NCI-H2107 treated with DMSO at 0.1 percent for 48 hours (cell line): ENCODE results near the gene SLC37A4.
"Not testable (repeated sequence)": the region's sequence is repeated elsewhere in the genome, so short reads cannot be mapped to it uniquely, and the experiment has no call there.

Experiments used
- DNase-seq: peaks from one replicate; lab custom pipeline; 2025; ENCODE audit not compliant: unreplicated experiment; lab: John Stamatoyannopoulos, UW

SLC37A4 gene

GRCh38 chr11:119018074-119018938 is 12.4 kb downstream of the SLC37A4 start, which contains the start of the genes RPS25 and TRAPPC4:
Gene RPS25 (minus strand): TSS chr11:119018343. CDS start chr11:119018284, 59 bp downstream.
Gene TRAPPC4 (plus strand): TSS chr11:119018766. CDS start chr11:119018796, 30 bp downstream.
- DNase-seq, result peak; percentile 96

- not testable (repeated sequence) for DNase-seq
Observed at GRCh38 chr11:119017377-119017776, 13.3 kb downstream of the SLC37A4 start.

- no peak for DNase-seq
Observed at GRCh38 chr11:119016216-119017009, 14.3 kb downstream of the SLC37A4 start.

DNA sequence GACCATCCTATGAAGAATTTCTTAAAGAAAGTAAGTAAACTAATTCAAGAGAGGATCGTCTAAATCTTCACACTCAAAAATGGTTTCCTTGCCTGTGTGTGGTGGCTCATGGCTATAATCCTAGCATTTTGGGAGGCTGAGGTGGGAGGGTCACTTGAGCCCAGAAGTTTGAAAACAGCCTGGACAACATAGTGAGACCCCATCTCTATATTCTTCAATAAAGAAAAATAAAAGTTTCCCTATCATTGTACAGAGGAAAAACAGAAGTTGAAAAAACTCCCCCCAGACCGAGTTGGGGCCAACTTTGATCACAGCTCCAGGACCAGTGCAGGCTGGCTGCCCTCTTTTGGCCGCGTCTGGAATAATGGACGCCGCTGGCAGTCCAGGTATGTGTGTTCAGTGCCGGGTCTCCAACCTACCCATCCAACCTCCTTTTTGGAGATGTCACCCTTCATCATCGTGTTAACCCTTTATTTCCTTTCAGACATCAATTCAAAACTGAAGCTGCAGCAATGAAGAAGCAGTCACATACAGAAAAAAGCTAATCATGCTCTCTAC is 15.5 kb downstream of the SLC37A4 start:
- no peak for DNase-seq

DNA sequence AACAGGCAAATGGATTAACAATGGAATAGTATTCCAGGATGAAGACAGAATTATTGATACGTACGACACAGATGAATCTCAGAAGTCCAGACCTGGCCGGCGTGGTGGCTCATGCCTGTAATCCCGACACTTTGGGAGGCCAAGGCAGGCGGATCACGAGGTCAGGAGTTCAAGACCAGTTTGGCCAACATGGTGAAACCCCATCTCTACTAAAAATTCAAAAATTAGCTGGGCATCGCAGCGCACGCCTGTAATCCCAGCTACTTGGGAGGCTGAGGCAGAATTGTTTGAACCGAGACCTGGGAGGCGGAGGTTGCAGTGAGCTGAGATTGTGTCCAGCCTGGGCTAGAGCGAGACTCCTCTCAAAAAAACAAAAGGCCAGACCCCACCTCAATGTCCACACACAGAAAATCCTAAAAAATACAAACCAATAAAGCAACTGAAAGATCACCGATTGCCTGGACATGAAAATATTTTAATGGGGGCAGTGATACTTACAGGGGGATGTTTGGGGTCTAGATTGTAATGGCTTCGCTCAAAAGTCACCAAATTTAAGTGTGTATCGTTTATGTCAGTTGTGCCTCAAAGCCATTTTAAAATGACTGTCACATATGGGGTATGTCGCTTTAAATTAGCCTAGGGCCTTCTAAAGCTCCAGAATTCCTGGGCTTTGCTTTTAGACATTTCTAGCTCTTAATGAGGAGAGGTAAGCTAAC is 16.3 kb downstream of the SLC37A4 start:
- DNase-seq, result no peak

DNA sequence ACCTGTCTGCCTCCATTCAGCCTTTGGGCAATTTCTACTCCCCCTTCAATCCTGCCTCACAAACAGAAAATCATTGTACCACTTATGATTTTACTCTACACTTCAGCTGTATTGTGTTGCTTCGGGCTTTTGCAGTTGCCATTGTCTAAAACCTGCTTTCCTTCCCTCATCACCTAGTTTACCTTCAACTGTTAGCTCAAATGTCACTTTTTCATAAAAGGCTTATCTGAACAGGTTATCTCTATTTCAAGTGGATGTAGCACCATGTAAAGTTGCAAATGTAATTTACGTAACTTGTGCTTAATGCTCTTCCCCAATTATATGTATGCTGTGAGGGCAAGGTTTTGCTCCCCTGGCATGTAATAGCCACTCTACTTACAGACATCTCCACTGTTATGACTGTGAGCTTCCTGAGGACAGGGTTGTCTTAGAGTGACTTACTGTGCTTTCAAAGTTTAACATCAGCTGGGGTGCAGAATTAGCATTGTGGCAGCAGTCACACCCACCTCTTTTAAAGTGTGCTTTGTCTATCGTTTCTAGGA is 18.0 kb downstream of the SLC37A4 start:
- no peak for DNase-seq

DNA sequence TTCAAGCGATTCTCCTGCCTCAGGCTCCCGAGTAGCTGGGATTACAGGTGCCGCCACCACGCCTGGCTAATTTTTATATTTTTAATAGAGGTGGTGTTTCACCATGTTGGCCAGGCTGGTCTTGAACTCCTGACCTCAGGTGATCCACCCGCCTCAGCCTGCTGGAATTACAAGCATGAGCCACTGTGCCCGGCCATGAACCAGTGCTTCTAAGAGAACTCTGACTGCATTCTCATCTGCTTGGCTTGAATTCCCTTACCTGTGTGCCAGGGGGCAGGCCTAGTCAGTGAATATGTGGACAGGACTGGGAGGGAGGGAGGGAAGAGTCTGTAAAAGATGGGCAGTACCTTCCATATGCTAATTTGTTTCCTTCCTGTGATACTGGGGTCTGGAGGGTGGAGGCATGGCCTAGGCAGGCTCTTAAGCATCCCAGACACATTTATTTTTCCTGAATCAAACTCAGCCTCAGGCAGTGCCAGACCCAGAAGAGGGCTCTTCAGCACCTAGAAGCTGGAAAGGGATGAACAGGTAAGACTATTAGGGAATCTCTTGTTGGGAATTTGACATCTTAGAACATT is 19.1 kb downstream of the SLC37A4 start:
- no peak for DNase-seq

GRCh38 chr11:119006656-119007055 is 24.0 kb downstream of the SLC37A4 start:
- DNase-seq, result no peak

DNA sequence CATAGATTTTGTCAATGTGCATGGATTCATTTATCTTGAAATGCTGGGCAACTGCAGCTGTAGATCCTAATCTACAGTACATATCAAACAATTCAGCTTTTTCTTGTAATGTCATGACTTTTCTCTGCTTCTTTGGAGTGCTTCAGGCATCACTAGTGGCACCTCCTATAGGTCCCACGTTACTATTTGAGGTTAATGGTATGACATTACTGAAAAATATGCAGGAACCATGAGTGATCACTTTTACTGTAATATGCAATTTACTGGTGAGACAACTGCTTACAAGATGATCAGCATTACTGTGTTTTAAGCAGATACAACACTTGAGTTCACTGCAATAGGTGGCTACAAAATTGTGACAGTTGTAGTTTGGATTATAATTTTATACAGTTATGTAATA is 29.8 kb downstream of the SLC37A4 start:
- DNase-seq, result no peak

DNA sequence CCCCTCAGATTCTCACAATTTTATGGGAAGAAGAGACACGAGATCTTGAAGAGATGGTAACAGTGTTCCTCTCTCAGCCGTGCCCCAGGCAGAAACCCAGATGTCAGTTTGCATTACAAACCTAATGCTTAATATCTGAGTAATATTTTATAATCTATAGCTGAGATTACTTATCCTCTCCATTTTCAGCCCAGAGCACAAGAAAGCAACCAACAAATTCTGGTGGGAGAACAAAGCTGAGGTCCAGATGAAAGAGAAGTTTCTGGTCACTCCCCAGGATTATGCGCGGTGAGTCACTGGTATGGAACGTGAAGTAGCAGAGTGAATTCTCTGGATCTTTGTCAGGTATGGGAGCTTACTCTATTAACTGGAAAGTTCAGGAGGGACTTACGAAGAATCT is 31.9 kb downstream of the SLC37A4 start:
- DNase-seq, result no peak

- no peak for DNase-seq
Observed at GRCh38 chr11:118998388-118998717, 32.3 kb downstream of the SLC37A4 start.

DNA sequence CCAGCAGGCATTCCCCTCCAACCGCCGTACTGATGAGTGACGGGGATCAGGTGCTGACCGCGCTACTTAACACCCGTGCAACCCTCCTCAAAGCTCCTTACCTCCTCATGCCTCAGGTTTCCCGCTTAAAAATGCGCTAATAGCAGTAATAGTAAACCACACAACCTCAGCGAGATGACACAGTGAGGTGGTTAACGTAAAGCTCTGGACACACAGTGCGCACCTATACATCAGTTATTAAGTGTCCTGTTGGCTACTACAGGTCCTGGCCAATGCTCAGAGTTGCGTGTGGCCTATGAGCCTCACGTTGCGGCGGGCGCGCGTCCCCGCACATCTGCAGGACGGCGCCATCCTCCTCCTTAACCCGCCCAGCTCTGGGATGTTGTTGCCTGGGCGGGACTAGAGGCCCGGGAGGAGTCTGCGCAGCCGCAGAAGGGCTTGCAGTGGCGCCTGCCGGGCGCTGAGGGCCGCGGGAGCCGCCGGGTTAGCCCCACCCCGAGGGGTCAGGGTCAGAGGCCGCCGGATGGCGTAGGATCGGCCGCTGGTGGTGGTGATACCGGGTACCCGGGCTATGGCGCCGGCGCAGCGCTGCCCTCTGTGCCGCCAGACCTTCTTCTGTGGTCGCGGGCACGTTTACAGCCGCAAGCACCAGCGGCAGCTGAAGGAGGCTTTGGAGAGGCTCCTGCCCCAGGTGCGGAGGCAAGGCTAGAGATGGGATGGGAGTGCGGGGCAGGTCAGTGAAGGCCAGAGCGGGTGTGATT is 32.9 kb downstream of the SLC37A4 start, which contains the start of gene CENATAC:
TSS of gene CENATAC (plus strand) at position 512 of the 761 bp plus-strand sequence. CDS start at position 572, 60 bp downstream.
- DNase-seq, result peak; percentile 85

DNA sequence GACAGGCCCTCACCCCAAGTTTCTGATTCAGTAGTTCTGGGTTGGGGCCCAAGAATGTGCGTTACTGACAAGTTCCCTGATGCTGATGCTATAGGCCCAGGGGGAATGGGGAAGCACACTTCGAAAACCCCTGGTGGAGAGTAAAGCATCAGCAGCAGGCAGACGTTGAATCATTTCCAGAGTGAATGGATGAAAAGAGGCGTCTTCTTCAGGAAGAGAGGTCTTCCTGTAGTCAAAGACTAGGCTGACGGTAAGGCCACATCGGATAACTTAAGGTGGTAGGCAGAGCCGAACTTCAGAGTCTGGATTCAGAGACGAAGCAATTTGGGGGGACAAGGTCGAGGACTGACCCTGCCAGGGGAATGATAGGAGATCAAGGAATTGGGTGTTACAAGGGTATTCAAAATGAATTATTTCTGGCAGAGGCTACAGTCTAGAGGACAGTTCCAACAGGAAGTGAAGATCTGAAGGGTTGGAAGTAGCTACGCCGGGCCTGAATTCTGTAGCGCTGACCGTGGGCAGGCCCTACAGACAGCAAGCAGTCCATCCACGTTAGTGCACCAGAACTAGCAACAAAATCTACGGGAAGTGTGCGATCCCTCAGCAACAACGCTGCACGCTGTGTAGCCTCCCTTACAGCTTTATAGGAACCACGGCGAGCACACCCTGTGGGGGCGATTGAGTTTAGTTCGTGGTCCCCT is 33.6 kb downstream of the SLC37A4 start:
- DNase-seq, result no peak

GRCh38 chr11:118991486-118992038 is 39.1 kb downstream of the SLC37A4 start:
- DNase-seq, result not testable (repeated sequence)

DNA sequence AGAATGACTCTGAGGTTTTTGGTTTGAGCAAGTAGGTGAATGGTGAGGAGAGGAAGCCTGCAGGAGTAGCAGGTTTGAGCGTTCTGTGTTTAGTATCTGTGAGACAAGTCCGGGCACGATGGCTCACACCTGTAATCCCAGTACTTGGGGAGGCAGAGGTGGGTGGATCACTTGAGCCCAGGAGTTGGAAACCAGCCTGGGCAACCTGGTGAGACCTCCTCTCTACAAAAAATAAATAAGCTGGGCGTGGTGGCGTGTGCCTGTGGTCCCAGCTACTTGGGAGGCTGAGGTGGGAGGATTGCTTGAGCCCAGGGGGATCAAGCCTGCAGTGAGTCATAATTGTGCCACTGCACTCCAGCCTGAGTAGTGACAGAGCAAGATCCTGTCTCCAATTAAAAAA is 42.4 kb downstream of the SLC37A4 start:
- DNase-seq, result peak; percentile 37

DNA sequence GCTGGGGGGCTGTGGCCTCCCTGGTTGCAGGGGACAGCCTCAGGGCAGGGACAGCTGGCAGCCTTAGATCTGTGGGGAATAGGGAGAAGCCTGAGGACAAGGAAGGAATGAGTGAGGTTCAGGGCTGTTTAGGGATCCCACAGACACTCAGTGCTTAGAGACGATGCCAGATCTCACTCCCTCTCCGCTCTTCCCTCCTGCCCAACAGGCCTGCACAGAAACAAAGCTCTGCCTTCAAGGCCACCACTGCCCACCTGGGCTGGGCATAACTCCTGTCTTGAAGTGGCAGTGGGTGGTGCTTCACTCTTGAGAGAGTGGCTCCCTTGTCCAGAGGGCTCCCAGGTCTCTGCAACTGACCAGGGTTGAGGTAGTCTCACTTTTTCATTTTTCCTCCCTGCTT is 45.9 kb downstream of the SLC37A4 start:
- DNase-seq, result no peak

DNA sequence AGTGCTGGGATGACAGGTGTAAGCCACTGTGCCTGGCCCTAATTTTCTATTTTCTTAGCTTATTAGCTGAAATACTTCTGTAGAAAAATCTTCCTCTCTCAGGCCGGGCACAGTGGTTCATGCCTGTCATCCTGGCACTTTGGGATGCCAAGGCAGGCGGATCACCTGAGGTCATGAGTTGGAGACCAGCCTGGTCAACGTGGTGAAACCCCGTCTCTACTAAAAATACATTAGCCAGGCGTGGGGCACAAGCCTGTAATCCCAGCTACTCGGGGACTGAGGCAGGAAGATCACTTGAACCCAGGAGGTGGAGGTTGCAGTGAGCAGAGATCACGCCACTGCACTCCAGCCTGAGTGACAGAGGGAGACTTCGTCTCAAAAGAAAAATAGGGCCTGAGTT is 46.3 kb downstream of the SLC37A4 start:
- not testable (repeated sequence) for DNase-seq

- no peak for DNase-seq
Observed at GRCh38 chr11:118980191-118980881, 50.3 kb downstream of the SLC37A4 start.
